IgD-negative memory B cell (primary cell): Measurements from ENCODE around the gene UBD. TPM values are rescaled to one million over a fixed set of nuclear protein-coding genes. Genes with fewer than 3 reads are reported as not detected.

Experiments
- polyA plus RNA-seq: library from polyadenylated mRNA; unstranded; fragments of 300-500 nt; fragmentation: Illumina TruSeq; gene quantifications from one replicate; pipeline ENCODE4 v1.2.3, GENCODE V29; 2021

The UBD gene
- polyA plus RNA-seq, 1 donor from 2014 or later = not detected

Other genes with a start within 250 kb of the UBD start
- gene OR5V1, start 190.9 kb downstream of the UBD start, polyA plus RNA-seq = not detected
- gene OR12D3, start 184.4 kb downstream of the UBD start, polyA plus RNA-seq = not detected
- gene OR12D2, start 164.1 kb downstream of the UBD start, polyA plus RNA-seq = not detected
- not detected for gene OR12D1, start 144.8 kb downstream of the UBD start, polyA plus RNA-seq
- gene OR10C1, start 120.4 kb downstream of the UBD start, polyA plus RNA-seq = not detected
- gene OR11A1, start 102.7 kb downstream of the UBD start, polyA plus RNA-seq = not detected
- gene OR2H1, start 102.6 kb downstream of the UBD start, polyA plus RNA-seq = not detected
- gene MAS1L, start 71.8 kb downstream of the UBD start, polyA plus RNA-seq = not detected
- gene OR2H2, start 25.4 kb upstream of the UBD start, polyA plus RNA-seq = not detected
- 6.8 TPM for gene GABBR1, start 73.5 kb upstream of the UBD start, polyA plus RNA-seq
- gene MOG, start 97.4 kb upstream of the UBD start, polyA plus RNA-seq = not detected
- gene ZFP57, start 121.4 kb upstream of the UBD start, polyA plus RNA-seq = 1.3 TPM
- 393 TPM for gene HLA-F, start 163.7 kb upstream of the UBD start, polyA plus RNA-seq